DMS153 (cell line): ENCODE data around the gene DCANP1.

Source experiments
- DNase-seq: peaks from one replicate; lab custom pipeline; 2025; lab: John Stamatoyannopoulos, UW

The DCANP1 gene

DNA sequence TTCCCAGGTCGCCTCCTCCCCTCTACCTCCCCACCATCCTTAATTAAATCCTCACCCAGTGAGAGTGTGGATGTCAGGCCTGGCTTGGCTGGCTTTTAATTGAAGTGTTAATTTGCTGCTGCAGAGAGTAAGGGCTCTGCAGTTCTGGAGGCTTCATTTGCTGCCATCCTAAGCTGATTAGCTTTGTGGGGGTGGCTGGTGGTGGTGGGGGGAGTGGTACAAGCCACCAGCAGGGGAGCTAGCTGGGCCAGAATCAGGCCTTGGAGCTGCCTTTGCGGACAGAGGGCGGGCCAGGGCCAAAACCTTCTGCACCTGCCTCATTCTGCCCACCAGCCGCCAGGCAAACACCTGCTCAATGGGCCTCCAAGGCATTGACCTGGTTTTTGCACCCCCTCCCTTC is 31.8 kb upstream of the DCANP1 start:
- DNase-seq = no peak

DNA sequence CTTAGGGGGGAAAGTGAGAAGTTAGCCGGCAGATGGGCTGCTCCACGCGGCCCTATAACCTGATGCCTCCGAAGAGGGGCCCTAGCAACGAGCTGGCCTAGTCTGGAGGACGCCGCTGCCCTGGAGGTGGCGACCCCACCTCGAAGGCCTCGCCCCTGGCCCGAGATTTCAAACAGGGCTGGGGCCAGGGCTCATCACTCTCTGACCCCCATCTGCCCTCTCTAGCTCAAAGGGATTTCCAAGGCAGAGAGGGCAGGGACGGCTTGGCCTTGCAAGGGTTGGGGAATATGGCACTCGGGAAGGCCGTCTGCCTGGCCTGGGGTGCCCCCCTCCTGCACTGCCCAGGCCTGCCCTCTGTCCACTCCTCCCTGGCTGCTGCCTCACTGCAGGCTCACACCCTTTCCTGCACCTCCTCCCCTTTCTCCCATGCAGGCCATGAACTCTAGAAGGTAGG is 30.5 kb upstream of the DCANP1 start:
- no peak for DNase-seq

DNA sequence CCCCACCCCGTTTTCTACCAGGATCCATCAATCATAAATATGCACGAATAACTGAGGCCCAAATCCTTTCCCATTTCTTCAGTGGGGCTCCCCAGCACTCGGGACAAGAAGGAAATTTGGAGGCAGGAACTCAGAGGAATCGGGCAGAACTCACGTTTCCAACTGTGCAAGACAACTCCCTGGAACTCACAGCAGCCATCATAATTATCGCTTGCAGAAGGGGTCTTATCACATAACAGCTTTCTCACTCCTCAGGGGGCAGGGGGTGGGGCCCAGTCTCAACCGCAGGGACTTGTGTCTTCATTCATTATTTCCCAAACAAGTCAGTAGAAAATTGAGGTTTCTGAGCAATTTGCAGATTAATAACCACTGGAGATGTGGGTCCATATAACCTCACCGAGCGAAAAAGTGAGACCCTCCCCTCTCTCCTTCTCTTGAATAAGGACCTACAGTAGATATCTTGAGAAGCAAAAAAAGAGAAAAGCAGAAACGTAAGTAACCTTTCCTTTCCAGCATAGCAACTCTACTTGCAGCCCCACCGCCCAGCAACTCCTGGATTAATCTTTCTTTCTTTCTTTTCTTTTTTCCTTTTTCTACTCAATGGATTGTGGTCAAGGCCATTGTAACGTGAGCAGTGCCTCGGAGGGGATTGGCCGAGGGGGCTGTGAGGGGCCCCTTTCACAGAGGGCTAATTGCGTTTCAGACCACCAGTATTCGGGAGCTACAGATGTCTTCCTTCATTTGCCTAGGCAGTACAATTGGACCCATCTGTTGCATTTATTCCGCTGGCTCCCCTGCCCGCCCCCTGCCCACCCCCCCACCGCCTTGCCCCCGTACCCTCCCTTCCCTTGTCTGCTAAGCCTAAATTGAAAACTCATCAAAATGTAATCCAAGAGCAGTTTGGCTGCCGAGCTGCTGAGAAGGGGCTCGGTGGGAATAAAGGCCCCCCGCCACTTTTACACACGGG is 29.8 kb upstream of the DCANP1 start:
- DNase-seq = no peak

DNA sequence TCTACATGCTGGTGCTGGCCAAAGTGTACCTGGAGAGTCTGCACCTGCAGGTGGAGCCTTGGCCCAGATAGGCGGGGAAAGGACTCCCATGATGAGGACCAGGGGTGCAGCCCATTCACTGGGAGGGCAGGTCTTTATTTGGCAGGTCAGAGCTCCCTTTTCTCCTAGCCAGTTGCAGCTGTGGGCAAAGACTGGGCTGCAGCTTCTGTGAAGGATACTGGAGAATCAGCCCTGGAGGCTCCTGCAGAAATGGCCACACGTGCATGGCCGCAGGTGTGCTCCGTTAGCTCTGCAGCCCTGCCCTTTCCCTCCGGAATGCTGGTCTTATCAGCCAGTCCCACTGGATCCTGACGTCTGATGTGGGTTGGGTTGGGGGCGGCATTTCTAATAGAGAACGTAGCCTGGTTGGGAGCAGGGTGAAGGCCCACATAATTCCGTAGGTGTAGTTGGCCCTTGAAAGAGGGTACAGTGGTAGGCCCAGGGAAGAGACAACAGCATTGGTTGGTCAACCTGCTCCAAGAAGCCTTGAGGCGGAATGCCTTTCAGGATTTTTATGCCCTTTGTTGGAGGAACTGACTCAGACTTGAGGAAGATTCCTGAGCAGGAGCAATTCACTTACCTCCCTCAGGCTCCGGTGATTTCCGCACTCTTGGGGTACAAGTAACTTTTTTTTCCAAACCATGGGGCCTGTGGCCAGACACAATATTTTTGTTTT is 27.0 kb upstream of the DCANP1 start:
- no peak for DNase-seq

DNA sequence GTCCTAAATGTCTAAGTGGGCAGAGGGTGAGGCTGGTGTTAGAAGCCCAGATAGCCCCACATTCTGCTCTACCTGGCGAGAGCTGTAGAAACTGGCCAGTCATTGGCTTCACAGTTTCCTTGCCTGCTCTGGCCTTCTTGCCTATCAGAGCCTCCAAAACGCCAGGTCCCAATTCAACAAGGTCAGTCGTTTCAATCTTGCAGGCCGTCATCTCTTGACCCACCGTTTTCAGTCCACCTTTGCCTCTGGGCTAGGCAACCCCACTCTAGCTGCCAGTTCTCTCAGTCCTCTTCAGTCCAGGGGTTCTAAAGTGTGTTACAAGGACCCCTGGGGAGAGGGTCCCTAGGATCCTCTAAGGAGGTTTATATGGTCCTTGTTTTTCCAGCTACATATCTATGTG is 25.0 kb upstream of the DCANP1 start:
- DNase-seq = no peak

DNA sequence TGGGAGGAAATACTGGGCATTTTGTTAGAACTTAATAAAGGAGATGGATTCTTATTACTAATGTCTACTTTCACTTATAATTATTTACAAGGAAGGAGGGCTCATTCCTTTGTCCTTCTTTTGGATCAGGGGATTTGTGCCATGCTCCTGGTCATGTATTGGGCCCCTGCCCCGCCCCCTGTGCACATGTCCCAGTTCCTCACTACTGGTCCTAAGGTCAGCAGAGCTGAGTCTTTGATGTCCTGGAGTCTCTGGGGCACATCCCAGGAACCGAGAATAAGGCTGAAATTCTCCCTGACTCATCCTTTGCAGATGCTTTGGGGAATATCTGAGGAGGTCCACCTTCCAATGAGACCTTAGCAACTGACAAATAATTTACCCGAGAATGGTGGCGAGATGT is 24.6 kb upstream of the DCANP1 start:
- no peak for DNase-seq

DNA sequence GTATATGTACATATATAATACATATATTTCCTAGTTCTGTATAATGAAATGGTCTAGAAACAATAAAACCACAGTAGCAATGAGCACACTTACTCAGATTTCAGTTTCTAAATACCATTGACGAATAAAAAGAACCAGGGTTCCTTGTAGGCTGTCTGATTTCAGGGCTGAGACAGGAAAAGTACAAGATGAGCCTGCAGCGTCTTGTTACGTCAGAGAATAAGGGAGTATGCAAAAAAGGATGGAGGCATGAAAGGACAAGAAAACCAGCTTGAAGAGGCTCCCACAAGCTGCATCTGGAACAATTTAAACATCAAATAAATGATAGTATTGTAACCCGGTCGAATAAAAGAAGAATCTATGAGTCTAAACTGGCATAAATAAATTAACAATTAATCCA is 22.8 kb upstream of the DCANP1 start:
- no peak for DNase-seq

DNA sequence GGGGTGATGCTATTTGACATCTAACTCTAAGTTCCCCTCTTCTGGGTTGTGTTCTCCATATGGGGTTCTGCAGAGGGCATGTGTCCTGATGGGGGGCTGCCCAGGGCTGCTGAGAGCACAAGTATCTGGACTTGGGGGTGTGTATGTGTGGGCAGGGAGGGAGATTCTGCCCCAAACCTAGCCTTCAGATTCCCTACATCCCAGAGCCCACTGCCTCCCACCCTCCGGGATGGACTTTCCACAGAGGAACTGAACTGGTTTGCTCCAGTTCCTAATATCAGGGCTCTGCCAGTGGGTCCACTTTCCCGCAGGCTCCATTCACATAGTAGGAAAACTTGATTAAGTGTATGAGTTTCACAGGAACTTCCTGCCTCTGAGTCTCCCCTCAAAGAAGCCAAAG is 21.4 kb upstream of the DCANP1 start:
- DNase-seq = no peak

DNA sequence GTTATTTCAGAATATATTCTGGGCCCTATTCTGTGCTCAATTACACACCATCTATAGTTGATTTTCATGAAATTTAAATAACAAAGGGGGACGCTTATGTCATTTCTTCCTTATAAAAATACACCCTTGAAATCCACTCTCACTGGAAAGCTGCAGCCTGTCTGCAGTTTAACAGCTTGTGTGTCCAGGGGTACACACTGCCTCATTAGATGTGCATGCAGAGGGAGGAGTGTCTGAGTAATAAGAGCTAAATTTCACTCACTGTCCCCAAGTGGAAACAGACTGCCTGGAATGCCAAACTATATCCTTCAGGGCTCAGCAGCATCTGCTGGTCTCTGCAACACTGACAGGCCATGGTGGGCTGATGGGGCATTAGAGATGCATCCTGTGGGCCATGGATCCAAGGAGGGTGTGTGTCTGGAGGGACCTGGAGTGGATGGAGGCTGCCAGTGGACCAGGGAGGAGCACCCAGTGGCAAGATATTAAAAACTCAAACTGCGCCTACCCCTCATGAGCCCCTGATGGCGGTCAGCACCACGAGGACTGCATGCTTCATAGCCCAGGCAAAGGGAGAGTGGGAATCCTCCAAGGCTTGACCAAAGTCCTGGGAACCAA is 20.8 kb upstream of the DCANP1 start:
- no peak for DNase-seq

DNA sequence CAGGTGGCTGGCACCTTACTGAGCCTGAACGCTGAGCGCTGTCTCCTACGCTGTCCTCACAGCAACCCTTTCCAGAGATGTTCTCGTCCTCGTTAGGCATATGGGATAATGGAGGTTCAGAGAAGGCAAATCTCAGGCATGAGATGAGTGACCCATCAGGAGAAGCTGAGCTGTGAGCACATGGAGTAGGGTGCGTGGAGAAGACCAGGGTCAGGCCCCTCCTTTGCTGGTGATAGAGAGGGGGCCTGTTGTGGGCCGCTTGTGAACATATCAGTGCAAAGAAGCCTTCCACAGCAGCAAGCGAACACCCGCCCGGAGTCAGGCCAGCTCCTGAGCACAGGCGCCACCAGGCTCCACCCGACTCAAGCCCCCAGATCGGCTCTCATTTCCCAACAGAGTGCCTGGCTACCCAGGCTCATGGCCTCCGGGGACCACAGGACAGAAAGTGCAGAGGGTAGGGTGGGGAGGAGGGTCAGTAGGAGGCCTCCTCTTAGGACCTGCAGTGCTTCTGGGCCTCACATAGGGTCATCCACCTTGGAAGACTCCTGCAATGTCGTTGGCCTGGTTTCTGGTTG is 20.0 kb upstream of the DCANP1 start:
- no peak for DNase-seq

DNA sequence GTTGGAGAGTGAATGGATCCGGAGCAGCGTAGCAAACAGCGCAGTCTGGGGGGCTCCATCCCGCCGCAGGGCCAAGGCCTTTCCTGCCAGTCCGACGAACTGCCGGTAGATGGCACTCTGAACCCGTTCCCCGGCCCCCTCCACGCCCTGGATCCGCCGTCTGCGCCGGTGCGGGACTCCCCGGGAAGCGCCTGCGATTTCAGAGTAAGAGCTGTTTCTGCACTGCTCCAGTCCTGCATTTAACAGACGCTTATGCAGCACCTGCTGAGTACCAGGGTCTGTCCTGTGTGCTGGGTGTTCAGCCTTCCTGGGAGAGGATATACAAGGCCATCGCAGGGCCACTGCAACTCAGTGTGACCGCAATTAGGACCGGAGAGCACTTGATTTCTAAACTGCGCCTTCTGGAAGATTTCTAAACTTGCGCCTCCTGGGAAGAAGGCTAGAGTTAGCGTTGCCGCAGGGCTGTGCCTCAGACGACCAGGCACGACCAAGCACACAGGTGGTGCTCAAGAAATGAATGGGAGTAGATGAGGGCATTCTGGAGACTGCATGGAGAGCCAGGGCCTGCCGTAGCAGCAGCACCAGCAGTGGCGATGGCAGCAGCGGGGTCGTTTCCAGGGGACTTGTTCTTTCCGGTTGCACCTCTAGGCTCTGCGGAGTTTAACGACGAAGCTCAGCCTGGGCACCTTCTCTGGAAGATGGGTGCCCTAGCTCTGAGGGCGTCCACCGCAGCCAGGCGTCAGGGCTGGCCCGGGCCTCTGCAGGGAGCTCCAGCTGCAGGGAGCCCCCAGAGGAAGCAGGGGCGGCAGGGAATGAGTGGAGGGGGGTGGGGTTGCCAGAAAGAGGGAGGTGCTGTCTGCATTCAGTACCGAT is 19.3 kb upstream of the DCANP1 start:
- DNase-seq = no peak

DNA sequence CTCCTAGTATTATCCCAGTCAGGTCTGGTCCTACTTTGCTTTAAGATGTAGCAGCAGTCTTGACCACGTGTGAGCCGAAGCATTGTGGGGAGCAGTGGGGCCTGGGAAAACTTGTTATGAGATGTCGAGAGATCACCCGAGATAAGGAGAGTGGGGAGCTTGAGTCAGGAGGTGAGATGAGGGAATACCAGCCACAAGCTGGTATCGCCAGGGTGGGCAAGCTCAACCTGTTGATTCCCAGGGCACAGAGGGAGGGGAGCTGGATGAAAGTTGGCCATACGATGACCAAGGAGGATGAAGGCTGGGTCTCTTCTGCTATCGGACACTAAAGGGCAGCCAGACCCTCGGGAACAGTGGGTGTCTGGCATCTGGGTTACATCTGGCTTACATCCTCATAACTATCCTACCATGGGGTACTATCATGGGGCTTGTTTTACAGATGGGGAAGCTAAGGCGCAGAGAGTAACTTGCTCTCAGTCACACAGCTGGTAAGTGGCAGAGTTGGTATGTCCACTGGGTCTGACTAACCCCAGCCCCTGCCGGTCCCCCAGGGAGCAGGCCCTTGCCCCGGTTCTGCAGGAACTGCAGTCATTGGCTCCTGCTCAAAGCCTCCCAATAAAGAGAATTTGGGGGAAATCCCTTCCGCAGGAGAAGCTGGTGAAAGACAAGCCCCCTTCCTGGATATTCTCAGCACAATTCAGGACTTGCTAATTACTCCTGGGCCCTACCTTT is 18.4 kb upstream of the DCANP1 start:
- DNase-seq = no peak

DNA sequence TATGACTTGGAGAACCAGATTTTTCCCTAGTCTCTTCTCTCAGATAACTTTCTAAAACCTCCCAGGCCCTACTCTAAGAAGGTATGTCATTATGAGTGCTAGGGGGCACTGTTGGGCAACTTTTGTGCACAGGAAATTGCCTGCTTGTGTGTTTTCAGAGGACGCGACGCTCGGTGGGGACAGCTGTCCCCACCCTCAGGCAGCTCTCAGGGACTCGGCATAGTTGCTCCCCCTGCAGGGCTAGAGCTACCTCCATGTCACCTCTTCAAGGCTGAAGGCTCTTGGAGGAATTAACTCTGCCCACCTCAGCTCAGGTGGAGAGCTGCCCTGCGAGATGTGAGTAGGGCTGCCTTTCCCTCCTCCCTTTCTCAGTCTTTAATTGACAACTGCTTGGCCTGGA is 15.2 kb upstream of the DCANP1 start:
- DNase-seq = peak; percentile 11

DNA sequence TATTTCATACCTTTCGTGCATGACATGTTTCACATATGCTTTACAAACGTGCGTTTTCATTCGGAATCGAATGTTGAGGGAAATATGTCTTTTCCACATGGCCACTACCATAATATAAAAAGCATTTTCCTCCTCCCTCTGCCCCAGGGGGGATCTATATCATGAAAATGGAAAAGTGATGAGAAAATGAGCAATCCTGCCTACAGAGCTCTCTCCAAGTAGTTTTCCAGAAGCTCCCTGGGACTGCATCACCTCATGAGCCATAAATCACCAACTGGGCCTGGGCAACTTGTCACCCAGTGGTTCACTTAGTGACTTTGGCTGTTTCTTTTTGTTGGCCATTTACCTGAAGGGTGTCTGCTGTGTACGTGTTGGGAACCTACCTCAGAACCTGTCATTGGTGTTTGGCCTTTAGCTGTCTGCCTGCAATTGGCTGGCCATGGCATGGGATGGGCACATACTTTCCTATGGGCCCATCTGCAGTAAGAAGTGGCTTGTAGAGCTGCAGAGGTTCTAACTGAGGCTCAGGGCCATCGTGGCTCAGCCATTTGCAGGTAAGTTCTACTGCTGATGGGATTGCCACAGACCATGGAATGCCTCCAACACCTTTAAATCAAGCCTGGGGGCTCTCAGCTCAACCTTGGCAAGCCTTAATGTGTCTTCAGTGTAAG is 14.5 kb upstream of the DCANP1 start:
- DNase-seq = no peak

DNA sequence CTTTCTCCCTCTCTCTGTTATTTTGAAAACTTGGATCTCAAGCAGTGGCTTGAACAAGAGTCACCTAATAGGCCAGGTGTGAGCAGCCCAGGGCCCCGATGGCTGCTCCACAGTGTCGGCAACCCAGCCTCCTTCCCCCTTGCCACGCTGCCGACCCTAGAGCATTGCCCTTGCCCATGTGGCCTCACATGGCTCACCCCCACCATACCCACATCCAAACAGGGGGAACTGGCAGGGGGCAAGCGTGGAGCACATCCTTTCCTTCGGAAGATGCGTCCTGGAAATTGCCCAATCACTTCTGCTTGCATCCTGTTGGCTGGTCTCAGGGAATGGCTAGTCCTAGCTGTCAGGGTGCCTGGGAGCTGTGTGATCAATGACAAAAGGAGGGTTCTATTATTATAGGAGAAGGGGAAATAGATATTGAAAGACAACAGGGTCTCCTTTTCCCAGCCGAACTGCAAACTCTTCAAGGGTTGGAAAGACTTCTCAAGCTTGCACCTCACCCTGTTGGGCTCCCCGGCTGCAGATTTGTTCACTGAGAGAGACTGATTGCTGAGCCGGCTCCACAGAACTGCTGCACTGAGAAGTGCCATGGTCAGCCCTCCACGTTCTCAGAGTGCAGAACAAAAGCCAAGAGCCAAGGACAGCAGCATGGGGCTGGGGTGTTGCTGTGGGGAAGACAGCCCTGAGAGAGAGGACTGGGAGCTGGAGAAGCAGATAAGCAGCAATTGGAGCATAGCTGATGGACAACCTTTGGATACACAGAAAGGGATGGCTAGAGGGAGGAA is 13.3 kb upstream of the DCANP1 start:
- DNase-seq = no peak

DNA sequence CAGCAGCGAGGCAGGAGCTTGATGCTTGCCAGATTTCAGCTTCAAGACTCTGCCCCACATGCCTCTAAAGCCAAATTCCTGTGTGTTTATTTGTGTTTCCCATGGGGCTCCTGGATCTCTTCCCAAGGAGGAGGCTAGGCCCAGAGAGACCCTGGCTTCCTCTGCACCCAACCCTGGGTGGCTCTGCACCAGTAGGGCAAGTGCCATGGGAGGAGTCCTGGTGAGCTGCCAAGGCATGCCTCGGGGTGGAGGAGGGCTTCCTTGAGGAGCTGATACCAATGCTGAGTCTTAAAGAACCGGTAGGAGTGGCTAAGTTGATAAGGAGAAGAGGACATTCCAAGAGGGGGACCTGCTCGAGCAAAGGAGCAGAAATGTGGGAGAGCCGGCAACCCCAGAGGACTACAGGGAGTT is 11.8 kb upstream of the DCANP1 start:
- no peak for DNase-seq

DNA sequence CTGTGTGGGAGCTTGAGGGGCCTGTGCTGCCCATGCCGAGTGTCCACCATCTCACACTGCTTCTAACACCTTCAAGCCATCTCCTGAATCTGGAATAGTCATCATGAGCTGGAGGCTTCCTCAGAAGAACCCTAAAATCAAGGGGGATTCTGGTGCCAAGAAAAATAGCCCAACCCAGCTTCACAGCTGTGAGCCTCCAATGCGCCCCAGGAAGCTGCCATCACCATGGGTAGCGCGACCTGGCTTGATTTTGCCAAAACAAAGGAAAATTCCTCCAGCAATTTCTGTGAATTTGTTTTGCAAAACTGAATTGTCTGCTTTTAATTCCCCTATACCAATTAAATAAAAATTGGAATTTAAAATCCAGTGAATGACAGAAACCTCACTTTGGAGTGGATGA is 11.2 kb upstream of the DCANP1 start:
- DNase-seq = no peak

DNA sequence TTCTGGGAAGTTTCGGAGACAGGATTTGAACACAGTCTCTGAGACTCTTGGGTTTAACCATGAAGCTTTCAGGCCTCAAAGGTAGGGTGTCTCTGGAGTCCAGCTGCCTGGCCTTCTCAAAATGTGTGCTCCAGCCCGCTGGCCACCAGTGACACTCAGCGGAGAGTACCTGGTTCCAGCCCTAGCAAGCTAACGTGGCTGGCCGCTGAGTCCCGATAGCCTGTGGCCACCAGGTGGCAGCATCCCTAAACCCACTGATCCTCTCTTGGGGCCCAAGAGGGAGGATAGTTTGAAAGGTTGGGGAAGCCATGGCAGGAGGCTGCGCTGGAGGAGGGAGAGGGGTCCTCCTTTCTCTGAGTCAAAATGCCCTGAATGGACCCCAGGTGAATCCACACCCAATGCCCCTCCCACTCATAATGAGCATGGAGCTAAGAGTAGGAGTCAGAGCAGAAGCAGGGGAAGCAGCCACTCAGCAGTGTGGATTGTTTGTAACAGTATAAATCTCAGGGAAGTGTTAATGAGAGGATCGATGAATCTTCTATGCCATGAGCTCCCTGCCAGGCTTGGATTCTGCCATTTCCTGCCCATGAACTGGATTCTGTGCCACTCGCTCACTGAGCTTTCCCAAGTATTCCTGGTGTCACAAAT is 10.4 kb upstream of the DCANP1 start:
- no peak for DNase-seq
